Astrocyte (in vitro differentiated cells and primary cell): ENCODE measurements around the gene NPC1L1. TPM values are rescaled to one million over a fixed set of nuclear protein-coding genes. Genes with fewer than 3 reads are reported as not detected.

Experiments
- DNase-seq: peaks from one replicate; pipeline ENCODE4 v3.0.0-alpha.2; 2010; ENCODE audit warnings: low read depth
- FAIRE-seq: peaks from 2 replicates; lab custom pipeline; 2011; peaks lifted over from hg19 to GRCh38; lab: Jason Lieb, UNC
- H2AFZ ChIP-seq: 2 replicates; pipeline ENCODE4 v1.6.0; 2012; ENCODE audit warnings: low read depth, low read length, inconsistent platforms
- H3K27ac ChIP-seq: 2 replicates; pipeline ENCODE4 v1.5.1; 2011; ENCODE audit warnings: low read depth, low read length, inconsistent platforms
- H3K27me3 ChIP-seq: 2 replicates; pipeline ENCODE4 v1.6.0; 2011; ENCODE audit warnings: low read length, inconsistent platforms; ENCODE audit not compliant: insufficient read depth
- H3K36me3 ChIP-seq: 2 replicates; pipeline ENCODE4 v1.5.1; 2011; ENCODE audit warnings: low read length, inconsistent platforms; ENCODE audit not compliant: insufficient read depth
- H3K4me1 ChIP-seq: 2 replicates; pipeline ENCODE4 v1.5.1; 2011; ENCODE audit warnings: low read length, inconsistent platforms; ENCODE audit not compliant: insufficient read depth
- H3K4me2 ChIP-seq: 2 replicates; pipeline ENCODE4 v1.6.0; 2012; ENCODE audit warnings: low read length, inconsistent platforms
- H3K4me3 ChIP-seq: 2 replicates; pipeline ENCODE4 v1.5.1; 2011; ENCODE audit warnings: low read depth, mild to moderate bottlenecking, low read length, inconsistent platforms; ENCODE audit not compliant: insufficient read depth
- H3K79me2 ChIP-seq: 2 replicates; pipeline ENCODE4 v1.6.0; 2012; ENCODE audit warnings: mild to moderate bottlenecking, low read length, inconsistent platforms; ENCODE audit not compliant: insufficient read depth
- H3K9ac ChIP-seq: 2 replicates; pipeline ENCODE4 v1.6.0; 2012; ENCODE audit warnings: mild to moderate bottlenecking, low read length, inconsistent platforms
- H3K9me3 ChIP-seq: 2 replicates; pipeline ENCODE4 v1.5.1; 2012; ENCODE audit warnings: low read depth, mild to moderate bottlenecking, low read length, inconsistent platforms; ENCODE audit not compliant: insufficient read depth
- H4K20me1 ChIP-seq: 2 replicates; pipeline ENCODE4 v1.6.0; 2012; ENCODE audit warnings: low read length, inconsistent platforms; ENCODE audit not compliant: insufficient read depth
- H3K27ac Mint-ChIP-seq: one replicate; pipeline ENCODE4 v1.8.0; 2021; ENCODE audit warnings: mild to moderate bottlenecking, mixed read lengths; ENCODE audit not compliant: unreplicated experiment
- H3K27me3 Mint-ChIP-seq: one replicate; pipeline ENCODE4 v1.8.0; 2021; ENCODE audit warnings: low read depth, mixed read lengths; ENCODE audit not compliant: unreplicated experiment
- H3K36me3 Mint-ChIP-seq: one replicate; pipeline ENCODE4 v1.8.0; 2021; ENCODE audit warnings: low read depth, mixed read lengths; ENCODE audit not compliant: unreplicated experiment
- H3K4me1 Mint-ChIP-seq: one replicate; pipeline ENCODE4 v1.8.0; 2021; ENCODE audit warnings: low read depth, mixed read lengths; ENCODE audit not compliant: unreplicated experiment
- H3K4me3 Mint-ChIP-seq: one replicate; pipeline ENCODE4 v1.8.0; 2021; ENCODE audit warnings: mild to moderate bottlenecking, moderate library complexity, mixed read lengths; ENCODE audit not compliant: unreplicated experiment
- H3K9me3 Mint-ChIP-seq: one replicate; pipeline ENCODE4 v1.8.0; 2021; ENCODE audit warnings: mild to moderate bottlenecking, mixed read lengths; ENCODE audit not compliant: unreplicated experiment
- CTCF ChIP-seq: IDR thresholded peaks from 2 replicates; pipeline ENCODE4 v1.5.1; 2011; ENCODE audit warnings: low read depth, mild to moderate bottlenecking, inconsistent platforms, low read length, moderate library complexity; ENCODE audit not compliant: insufficient read depth
- EZH2 ChIP-seq: IDR thresholded peaks from 2 replicates; pipeline ENCODE4 v1.6.1; 2012; ENCODE audit warnings: mild to moderate bottlenecking, low read length, inconsistent platforms; ENCODE audit not compliant: insufficient read depth
- total RNA-seq: library from RNA; stranded (reverse); gene quantifications from 2 replicates; pipeline ENCODE4 v1.2.1, GENCODE V29; 2021

Gene NPC1L1
- total RNA-seq, 1 donor from 2014 or later, result 0.07 TPM

GRCh38 chr7:44512736-44513135, 28.4 kb downstream of the NPC1L1 start:
- Histone ChIP-seq H4K20me1 (no peaks in the 10 kb centered on the region), H3K4me3 (no peak overlapping the region), H3K4me2 (no peak overlapping the region), H3K9ac (no peak overlapping the region), H2AFZ (no peak overlapping the region), H3K9me3 (no peaks in the 10 kb centered on the region), H3K79me2 (no peaks in the 10 kb centered on the region), H3K27ac (no peak overlapping the region), H3K36me3 (no peaks in the 10 kb centered on the region), H3K4me1 (no peaks in the 10 kb centered on the region), H3K27me3 (peaks cover 5% of the 10 kb centered on the region)
- no peak for TF ChIP-seq EZH2
- no peak for TF ChIP-seq CTCF
- Mint-ChIP-seq H3K4me3 (no peak overlapping the region), H3K9me3 (peaks cover 4% of the 10 kb centered on the region), H3K36me3 (no peaks in the 10 kb centered on the region), H3K4me1 (no peaks in the 10 kb centered on the region), H3K27ac (no peak overlapping the region), H3K27me3 (peaks cover 2% of the 10 kb centered on the region)
- DNase-seq (no peak), FAIRE-seq (no peak)

GRCh38 chr7:44511863-44512468, 29.2 kb downstream of the NPC1L1 start:
- no peak for FAIRE-seq
- no peak overlapping the region for H3K27ac Mint-ChIP-seq

More at GRCh38 chr7:44511863-44512468, 29.2 kb downstream of the NPC1L1 start:
- Histone ChIP-seq H3K36me3 (no peaks in the 10 kb centered on the region), H3K27ac (no peak overlapping the region), H3K27me3 (peaks cover 5% of the 10 kb centered on the region), H3K4me3 (no peak overlapping the region), H3K4me1 (no peaks in the 10 kb centered on the region), H3K9ac (no peak overlapping the region), H4K20me1 (no peaks in the 10 kb centered on the region), H2AFZ (no peak overlapping the region), H3K9me3 (no peaks in the 10 kb centered on the region), H3K4me2 (no peak overlapping the region), H3K79me2 (no peaks in the 10 kb centered on the region)
- peaks cover 7% of the 10 kb centered on the region for H3K9me3 Mint-ChIP-seq
- H3K36me3 Mint-ChIP-seq, result no peaks in the 10 kb centered on the region
- no peak for TF ChIP-seq EZH2
- TF ChIP-seq CTCF, result no peak
- no peaks in the 10 kb centered on the region for H3K4me1 Mint-ChIP-seq
- DNase-seq, result no peak
- H3K27me3 Mint-ChIP-seq, result peaks cover 2% of the 10 kb centered on the region
- H3K4me3 Mint-ChIP-seq, result no peak overlapping the region
